GM12878 (cell line): ENCODE results near the gene DTNBP1. TPM values are rescaled to one million over a fixed set of nuclear protein-coding genes. Genes with fewer than 3 reads are reported as not detected.
A peak's percentile ranks its signal among the peaks of the same experiment; 100 is the strongest.

ENCODE experiments used
- ATAC-seq: fragments of 200-7000 bp; cut with Tn5 transposase; 3 replicates; pipeline ENCODE4 v1.9.1; 2020; ENCODE audit warnings: mild to moderate bottlenecking, moderate library complexity
- BruUV-seq: library from RNA; stranded (reverse); fragments of 400-500 nt; replicated peaks from 2 replicates; lab custom pipeline; 2021; lab: Mats Ljungman, UMichigan
- CTCF ChIA-PET: fragments of 300-600 bp; sonication (Branson Sonifier 250); formaldehyde crosslinking; extraction: SDS; loops from one replicate; lab custom pipeline; 2021; ENCODE audit warnings: inconsistent platforms; lab: Yijun Ruan, JAX
- POLR2A ChIA-PET: fragments of 350-600 bp; formaldehyde crosslinking; extraction: SDS; loops from one replicate; lab custom pipeline; 2021; ENCODE audit warnings: inconsistent platforms; lab: Charles Lee
- RAD21 ChIA-PET: fragments of 300-600 bp; sonication (Branson Sonifier 250); formaldehyde crosslinking; loops from one replicate; lab custom pipeline; 2023; ENCODE audit warnings: antibody characterized with exemption; ENCODE audit not compliant: unreplicated experiment; lab: Charles Lee
- SMC1A ChIA-PET: fragments of 300-600 bp; sonication (Branson Sonifier 250); formaldehyde crosslinking; loops from one replicate; lab custom pipeline; 2023; ENCODE audit not compliant: unreplicated experiment, uncharacterized antibody; lab: Charles Lee
- DNase-seq: peaks from one replicate; pipeline ENCODE4 v3.0.0-alpha.2; 2011; ENCODE audit warnings: low read depth, low spot score
- FAIRE-seq: peaks from 3 replicates; lab custom pipeline; 2011; peaks lifted over from hg19 to GRCh38; lab: Jason Lieb, UNC
- H2AFZ ChIP-seq: 2 replicates; pipeline ENCODE4 v1.6.0; 2011; ENCODE audit warnings: low read depth, low read length, control low read depth; ENCODE audit not compliant: control insufficient read depth
- H3K27ac ChIP-seq: 2 replicates; pipeline ENCODE4 v1.5.1; 2011; ENCODE audit warnings: control low read depth; ENCODE audit not compliant: control insufficient read depth, insufficient read depth
- H3K27me3 ChIP-seq, 2 experiments: replicated peaks in 1 of 2; 2 replicates each; pipeline versions ENCODE4 v1.6.0 to v1.6.1; 2011; ENCODE audit warnings: low read length in 1 of 2; ENCODE audit not compliant: control insufficient read depth in 2 of 2, insufficient read depth in 2 of 2
- H3K36me3 ChIP-seq, 2 experiments: 2 replicates each; pipeline ENCODE4 v1.5.1; 2011; ENCODE audit warnings: low read length in 1 of 2; ENCODE audit not compliant: control insufficient read depth in 2 of 2, insufficient read depth in 2 of 2
- H3K4me1 ChIP-seq: 2 replicates; pipeline ENCODE4 v1.6.1; 2011; ENCODE audit warnings: mild to moderate bottlenecking, low read length, moderate library complexity, mixed read lengths; ENCODE audit not compliant: control insufficient read depth, insufficient read depth
- H3K4me2 ChIP-seq: 2 replicates; pipeline ENCODE4 v1.6.0; 2011; ENCODE audit warnings: control low read depth; ENCODE audit not compliant: control insufficient read depth, insufficient read depth
- H3K4me3 ChIP-seq: fragments of 200-600 bp; sonication (generic); 2 replicates; pipeline ENCODE4 v1.5.1; 2016
- H3K79me2 ChIP-seq: 2 replicates; pipeline ENCODE4 v1.6.0; 2011; ENCODE audit warnings: low read length; ENCODE audit not compliant: control insufficient read depth, insufficient read depth
- H3K9ac ChIP-seq: 2 replicates; pipeline ENCODE4 v1.8.0; 2011; ENCODE audit warnings: low read length, control low read depth, mixed read lengths; ENCODE audit not compliant: control insufficient read depth, insufficient read depth
- H3K9me3 ChIP-seq: replicated peaks from 3 replicates; pipeline ENCODE4 v1.5.1; 2011; ENCODE audit warnings: mild to moderate bottlenecking, low read length; ENCODE audit not compliant: control insufficient read depth, insufficient read depth
- H4K20me1 ChIP-seq: 2 replicates; pipeline ENCODE4 v1.6.0; 2011; ENCODE audit not compliant: control insufficient read depth, insufficient read depth
- ATF3 ChIP-seq: IDR thresholded peaks from 2 replicates; pipeline ENCODE4 v1.6.1; 2011; ENCODE audit warnings: low read depth, mild to moderate bottlenecking, low read length, moderate library complexity, borderline replicate concordance; ENCODE audit errors: extremely low read depth
- BCLAF1 ChIP-seq: fragments of 450-650 bp; IDR thresholded peaks from 2 replicates; pipeline ENCODE4 v1.6.1; 2017; ENCODE audit warnings: antibody characterized with exemption, mild to moderate bottlenecking, moderate library complexity
- CBFB ChIP-seq: IDR thresholded peaks from 2 replicates; pipeline ENCODE4 v1.6.1; 2016; ENCODE audit warnings: antibody characterized with exemption, low read depth
- CREB1 ChIP-seq: IDR thresholded peaks from 2 replicates; pipeline ENCODE4 v1.6.1; 2012; ENCODE audit warnings: low read depth, mild to moderate bottlenecking, inconsistent platforms
- EED ChIP-seq: sonication (generic); IDR thresholded peaks from 2 replicates; pipeline ENCODE4 v1.6.1; 2016; ENCODE audit warnings: antibody characterized with exemption, low read depth
- FOXM1 ChIP-seq: IDR thresholded peaks from 2 replicates; pipeline ENCODE4 v1.6.1; 2012; ENCODE audit warnings: low read depth, mild to moderate bottlenecking, inconsistent platforms, low read length, moderate library complexity
- GABPA ChIP-seq: IDR thresholded peaks from 2 replicates; pipeline ENCODE4 v1.6.1; 2014; ENCODE audit warnings: antibody characterized with exemption, low read depth, mild to moderate bottlenecking, inconsistent platforms
- MEF2B ChIP-seq: fragments of 450-650 bp; IDR thresholded peaks from 2 replicates; pipeline ENCODE4 v1.6.1; 2018; ENCODE audit warnings: mild to moderate bottlenecking, moderate library complexity; ENCODE audit not compliant: partially characterized antibody, poor library complexity, severe bottlenecking
- NFYB ChIP-seq: IDR thresholded peaks from 2 replicates; pipeline ENCODE4 v1.6.1; 2011; ENCODE audit warnings: low read depth, mild to moderate bottlenecking, low read length, improper control_type of control experiment, moderate library complexity; ENCODE audit not compliant: insufficient read depth
- POLR2A ChIP-seq: IDR thresholded peaks from 2 replicates; pipeline ENCODE4 v1.6.1; 2011; ENCODE audit warnings: low read depth, mild to moderate bottlenecking, low read length
- POLR2AphosphoS5 ChIP-seq: IDR thresholded peaks from 2 replicates; pipeline ENCODE4 v1.6.1; 2011; ENCODE audit warnings: mild to moderate bottlenecking, low read length, inconsistent platforms
- RAD51 ChIP-seq: fragments of 450-650 bp; IDR thresholded peaks from 2 replicates; pipeline ENCODE4 v1.6.1; 2016; ENCODE audit warnings: moderate library complexity, mild to moderate bottlenecking, inconsistent platforms
- RCOR1 ChIP-seq: conservative IDR thresholded peaks from 2 replicates; pipeline ENCODE4 v1.6.1; 2012; ENCODE audit warnings: low read depth, low read length, improper control_type of control experiment
- RELA ChIP-seq: fragments of 450-650 bp; IDR thresholded peaks from 2 replicates; pipeline ENCODE4 v1.8.0; 2014; ENCODE audit warnings: borderline replicate concordance; ENCODE audit not compliant: partially characterized antibody
- RELB ChIP-seq: fragments of 450-650 bp; IDR thresholded peaks from 2 replicates; pipeline ENCODE4 v1.6.1; 2017; ENCODE audit warnings: low read depth, mild to moderate bottlenecking, moderate library complexity
- RFX5 ChIP-seq: IDR thresholded peaks from 2 replicates; pipeline ENCODE4 v1.6.1; 2011; ENCODE audit warnings: low read depth, low read length, improper control_type of control experiment
- YBX1 ChIP-seq: fragments of 450-650 bp; IDR thresholded peaks from 2 replicates; pipeline ENCODE4 v1.6.1; 2016; ENCODE audit warnings: antibody characterized with exemption
- ZBED1 ChIP-seq: IDR thresholded peaks from 2 replicates; pipeline ENCODE4 v1.6.1; 2016; ENCODE audit warnings: borderline replicate concordance
- WGBS: methylation state at CpG from one replicate; pipeline ENCODE4 v1.1.6; 2016; ENCODE audit warnings: low lambda C conversion rate; ENCODE audit not compliant: insufficient replicate concordance, insufficient coverage; ENCODE audit errors: missing lambda C conversion rate; 5-methylcytosine and 5-hydroxymethylcytosine counted together
- in situ Hi-C: fragments of 300-500 bp; cut with MboI; formaldehyde crosslinking; loops from 9 replicates; pipeline ENCODE4 v1.14.3; 2018; ENCODE audit warnings: mixed read lengths
- intact Hi-C: fragments of 100-400 bp; cut with micrococcal nuclease; formaldehyde crosslinking; loops from one replicate; pipeline ENCODE4 v1.14.2; 2022; ENCODE audit not compliant: unreplicated experiment
- polyA plus RNA-seq, 11 experiments: library from polyadenylated mRNA; depleted of rRNA in 4 of 11; unstranded in 6 of 11; stranded (reverse) in 5 of 11; fragments of >200 nt; fragmentation: Nextera tagmentation in 4 of 11; fragmentation: Illumina TruSeq in 1 of 11; extraction: Ambion mirVana in 4 of 11; extraction: Trizol in 1 of 11; gene quantifications; 1 replicate in 1 of 11; 2 replicates in 10 of 11; pipeline versions ENCODE4 v1.2.1 to v1.2.3, GENCODE V29; 2011 to 2016; ENCODE audit warnings: inconsistent platforms in 2 of 11, missing spikeins in 2 of 11, low read depth in 1 of 11
- total RNA-seq, 4 experiments: library from RNA; depleted of rRNA in 3 of 4; stranded (reverse); fragments of >200 nt in 3 of 4; fragmentation: Illumina TruSeq in 1 of 4; extraction: Trizol in 1 of 4; gene quantifications; 2 replicates each; pipeline versions ENCODE4 v1.2.1 to v1.2.3, GENCODE V29; 2013 to 2021

Gene DTNBP1
- total and polyA plus RNA-seq, 10 of the 15 experiments (the other 5 are each of a cell fraction or from before 2014, with no cell fraction given): 7.1 to 40.3 (median 20.1) TPM

- Histone ChIP-seq H2AFZ (no peak overlapping the region), H3K4me1 (no peaks in the 10 kb centered on the region), H3K79me2 (no peaks in the 10 kb centered on the region), H3K36me3 (peaks cover 29 to 50% of the 10 kb centered on the region in 2 experiments), H3K27ac (no peak overlapping the region), H3K27me3 (no peaks in the 10 kb centered on the region), H3K4me2 (no peak overlapping the region), H3K9me3 (no peaks in the 10 kb centered on the region), H4K20me1 (no peaks in the 10 kb centered on the region), H3K9ac (no peak overlapping the region), H3K4me3 (no peak overlapping the region)
- intact Hi-C loops (no loop called here), in situ Hi-C loops (no loop called here)
- TF ChIP-seq NFYB: no peak
- no peak for TF ChIP-seq GABPA
- no peak for TF ChIP-seq ZBED1
- TF ChIP-seq FOXM1: no peak
- peak; percentile 38; the same call in 1 of the 2 replicates for TF ChIP-seq POLR2A
- no peak for TF ChIP-seq EED
- no peak for TF ChIP-seq RELB
- TF ChIP-seq MEF2B: no peak
- no peak for TF ChIP-seq CBFB
- no peak for TF ChIP-seq RAD51
- TF ChIP-seq RFX5: no peak
- TF ChIP-seq YBX1: no peak
- no peak for TF ChIP-seq RELA
- TF ChIP-seq POLR2AphosphoS5: peak; percentile 23; the same call in 1 of the 2 replicates
- no peak for TF ChIP-seq CREB1
- no peak for TF ChIP-seq RCOR1
- TF ChIP-seq BCLAF1: no peak
- TF ChIP-seq ATF3: no peak
- RAD21 ChIA-PET: no interaction called here
- CTCF ChIA-PET: interaction anchor here (0.9 to 2.9 kb wide), 2 partner anchors 110 to 692 kb away, joined by 3 to 19 read pairs; no protein-coding TSS in a partner anchor
- 86% methylated on average over 21 of the region's 21 CpGs for WGBS
- POLR2A ChIA-PET: no interaction called here
- ATAC-seq (no peak), FAIRE-seq (no peak), DNase-seq (no peak)
- SMC1A ChIA-PET: interaction anchor here (0.6 to 1.3 kb wide), 4 partner anchors 8 to 1324 kb away, joined by 3 to 6 read pairs (median 3); no protein-coding TSS in a partner anchor
- no TSS peak for BruUV-seq
Observed at GRCh38 chr6:15513801-15514711, 148.8 kb downstream of the DTNBP1 start.
